GM12874 (cell line): ENCODE measurements around the gene SRPX.

Source experiments
- CTCF ChIP-seq: IDR thresholded peaks from 2 replicates; pipeline ENCODE4 v1.5.1; 2011; ENCODE audit warnings: low read depth, mild to moderate bottlenecking, control low read depth, low read length, moderate library complexity; ENCODE audit not compliant: insufficient read depth

Gene SRPX

GRCh38 chrX:38206036-38206435 is 14.6 kb downstream of the SRPX start:
- no peak for TF ChIP-seq CTCF

- TF ChIP-seq CTCF = no peak
Observed at GRCh38 chrX:38205039-38205438, 15.6 kb downstream of the SRPX start.

- peak; percentile 52 for TF ChIP-seq CTCF
Observed at GRCh38 chrX:38192007-38192810, 28.5 kb downstream of the SRPX start.

GRCh38 chrX:38189431-38190250 is 31.0 kb downstream of the SRPX start:
- no peak for TF ChIP-seq CTCF

- TF ChIP-seq CTCF = no peak
Observed at GRCh38 chrX:38183596-38183995, 37.1 kb downstream of the SRPX start.

GRCh38 chrX:38181357-38181756 is 39.3 kb downstream of the SRPX start:
- no peak for TF ChIP-seq CTCF

GRCh38 chrX:38178396-38178795 is 42.3 kb downstream of the SRPX start:
- no peak for TF ChIP-seq CTCF
